Cardiac septum (tissue), 1 donor: ENCODE results near the gene PALLD. TPM values are rescaled to one million over a fixed set of nuclear protein-coding genes. Genes with fewer than 3 reads are reported as not detected.

Source experiments
- DNase-seq: peaks from one replicate; pipeline ENCODE4 v3.0.0-alpha.2; 2020; ENCODE audit warnings: low spot score
- intact Hi-C: fragments of 100-400 bp; cut with DNase I; formaldehyde crosslinking; loops from one replicate; pipeline ENCODE4 v1.14.0; 2022
- total RNA-seq: library from RNA; stranded (reverse); fragmentation: NEBNext Ultra II Directional; extraction: Animal tissue kit (Norgen Biotek cat#: 25700); gene quantifications from one replicate; pipeline ENCODE4 v1.2.1, GENCODE V29; 2021
- donor health status: DM: no; HTN: no; CAD: no.

Gene PALLD
- total RNA-seq, 1 donor from 2014 or later, result 705 TPM

DNA sequence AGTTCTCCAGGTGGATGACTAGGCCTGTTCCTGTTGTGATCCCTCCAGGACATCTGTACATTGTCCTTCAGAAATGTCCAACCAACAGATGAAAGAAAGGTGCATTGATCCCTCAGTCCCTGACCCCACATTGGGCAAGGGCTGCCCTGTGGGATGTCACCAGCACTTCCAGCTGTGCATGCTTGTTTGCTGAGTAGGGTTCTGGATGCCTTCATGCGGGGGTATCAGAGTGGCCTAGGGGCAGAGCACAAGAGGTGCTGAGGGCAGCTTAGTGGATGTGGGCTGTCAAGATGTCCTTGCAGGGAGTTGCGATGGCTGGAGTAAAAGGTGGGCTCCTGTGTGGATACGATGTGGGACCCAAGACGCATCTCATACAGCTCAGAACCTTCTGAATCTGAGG lies 112.5 kb downstream of the PALLD start:
- no peak for DNase-seq
- intact Hi-C loops, result no loop called here

DNA sequence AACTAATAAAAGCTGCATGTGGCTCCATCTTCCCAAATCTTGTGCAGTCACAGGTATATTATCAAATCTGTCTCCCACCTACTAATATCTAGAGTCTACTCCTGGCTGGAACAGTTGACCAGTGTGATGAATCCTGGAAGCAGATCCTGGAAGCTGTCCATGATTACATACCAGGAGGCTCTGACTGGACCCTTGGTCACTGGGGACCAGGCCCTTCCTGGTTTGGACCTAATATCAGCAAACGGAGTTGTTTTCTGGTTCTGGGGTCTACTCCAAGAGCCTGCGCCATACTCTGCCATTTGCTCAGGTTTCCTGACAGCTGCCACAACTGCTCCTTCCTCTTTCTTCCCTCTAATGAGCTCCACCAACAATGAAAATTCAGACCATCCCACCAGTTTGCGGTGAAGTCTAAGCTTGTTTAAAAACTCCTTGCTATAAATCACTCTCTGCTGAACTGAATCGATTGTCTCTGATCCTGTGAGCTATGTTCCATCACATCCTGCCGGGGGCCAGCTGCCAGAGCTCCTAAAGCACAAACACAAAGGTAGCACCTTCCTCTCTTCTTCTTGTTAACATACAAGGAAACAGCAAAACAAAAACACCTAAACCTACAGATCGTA lies 114.2 kb downstream of the PALLD start:
- no peak for DNase-seq
- intact Hi-C loops, result no loop called here

GRCh38 chr4:168612450-168613135 lies 115.7 kb downstream of the PALLD start:
- intact Hi-C loops, result no loop called here
- DNase-seq, result no peak

GRCh38 chr4:168613869-168614268 lies 117.0 kb downstream of the PALLD start:
- no peak for DNase-seq
- intact Hi-C loops, result no loop called here

GRCh38 chr4:168614281-168615057 lies 117.6 kb downstream of the PALLD start:
- DNase-seq, result no peak
- intact Hi-C loops, result loop anchor here (5.0 kb wide), 1 partner anchor 117 kb away; the partner anchor contains the start of gene PALLD

- no peak for DNase-seq
- intact Hi-C loops, result loop anchor here (5.0 kb wide), 1 partner anchor 118 kb away; the partner anchor contains the start of gene PALLD
These were observed 118.6 kb downstream of the PALLD start for GRCh38 chr4:168615294-168616065.

GRCh38 chr4:168618577-168619265 lies 121.9 kb downstream of the PALLD start:
- no peak for DNase-seq
- intact Hi-C loops, result loop anchor here (5.0 kb wide), 1 partner anchor 121 kb away; the partner anchor contains the start of gene PALLD

DNA sequence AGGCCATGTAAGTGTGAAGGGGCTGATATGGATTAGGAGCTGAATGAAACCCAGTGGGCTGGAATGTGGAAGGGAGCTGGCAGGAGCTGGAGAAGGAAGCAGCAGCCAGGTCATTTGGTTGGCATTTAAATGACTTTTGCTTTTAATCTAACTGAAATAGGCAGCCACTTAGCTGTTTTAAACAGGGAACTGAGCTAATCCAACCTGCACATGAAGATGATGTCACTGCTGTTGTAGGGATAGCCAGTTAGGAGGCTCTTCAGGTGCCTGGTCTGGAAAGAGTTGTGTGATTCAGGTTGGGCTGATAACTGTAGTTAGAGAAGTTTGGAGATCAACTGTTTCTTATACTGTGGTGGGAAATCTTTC lies 122.4 kb downstream of the PALLD start:
- intact Hi-C loops, result loop anchor here (5.0 kb wide), 1 partner anchor 122 kb away; the partner anchor contains the start of gene PALLD
- no peak for DNase-seq

DNA sequence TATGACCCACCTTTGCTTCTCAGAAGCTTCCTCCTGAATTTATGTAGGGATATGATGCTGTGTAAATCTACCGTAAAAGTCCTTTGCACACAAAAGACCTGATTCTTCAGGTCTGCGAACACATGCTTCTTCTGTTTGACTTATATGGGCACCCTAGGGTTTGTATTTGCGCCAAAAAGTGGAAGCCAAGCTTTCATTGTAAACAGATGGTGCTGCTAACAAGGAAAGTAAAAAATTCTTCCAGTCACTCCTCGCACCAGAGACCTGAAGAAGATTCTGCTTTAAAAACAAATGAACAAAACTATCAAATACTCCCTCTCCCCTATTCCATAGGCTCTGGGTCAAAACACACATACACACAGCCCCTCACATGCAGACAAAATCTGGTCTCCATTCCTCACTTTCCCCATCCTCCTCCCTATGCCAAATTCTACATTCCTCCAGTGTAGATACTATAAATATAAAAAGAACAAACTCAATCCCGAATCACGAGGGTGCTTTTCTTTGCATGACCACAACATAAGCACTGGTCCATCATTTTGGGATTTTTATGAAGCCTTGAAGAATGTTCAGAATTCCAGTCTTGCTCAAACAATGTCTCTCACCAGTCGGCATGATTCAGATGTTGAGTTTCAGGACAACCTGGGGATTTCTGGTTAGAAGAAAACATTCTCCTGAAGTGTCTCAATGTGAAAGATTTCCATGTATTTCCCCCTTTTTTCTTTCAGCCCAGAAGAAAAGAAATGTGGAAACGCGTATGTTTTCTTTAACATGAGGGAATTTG lies 125.1 kb downstream of the PALLD start:
- intact Hi-C loops, result no loop called here
- no peak for DNase-seq

GRCh38 chr4:168622600-168622999 lies 125.7 kb downstream of the PALLD start:
- DNase-seq, result no peak
- intact Hi-C loops, result no loop called here

GRCh38 chr4:168623011-168623410 lies 126.2 kb downstream of the PALLD start:
- intact Hi-C loops, result no loop called here
- DNase-seq, result no peak

- DNase-seq, result no peak
- intact Hi-C loops, result no loop called here
These were observed 126.6 kb downstream of the PALLD start for GRCh38 chr4:168623484-168623883.

DNA sequence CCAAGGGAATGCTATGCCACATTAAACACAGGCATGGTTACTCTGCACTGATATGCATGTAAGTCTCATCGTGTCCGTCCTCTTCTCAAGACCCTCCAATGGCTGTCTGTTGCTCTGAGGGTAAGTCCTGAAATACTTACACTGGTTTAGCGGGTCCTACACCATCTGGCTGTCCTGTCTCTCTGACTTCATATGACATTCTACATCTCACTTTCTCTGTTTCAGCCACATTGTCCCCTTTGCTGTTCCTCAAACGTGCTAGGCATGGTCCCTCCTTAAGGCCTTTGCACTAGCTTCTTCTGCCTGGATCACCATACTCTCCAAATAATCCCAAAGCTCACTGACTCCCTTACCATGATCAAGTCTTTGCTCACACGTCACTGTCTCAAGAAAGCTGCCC lies 131.4 kb downstream of the PALLD start:
- DNase-seq, result no peak
- intact Hi-C loops, result no loop called here

- intact Hi-C loops, result no loop called here
- DNase-seq, result no peak
These were observed 132.7 kb downstream of the PALLD start for GRCh38 chr4:168629566-168629965.

DNA sequence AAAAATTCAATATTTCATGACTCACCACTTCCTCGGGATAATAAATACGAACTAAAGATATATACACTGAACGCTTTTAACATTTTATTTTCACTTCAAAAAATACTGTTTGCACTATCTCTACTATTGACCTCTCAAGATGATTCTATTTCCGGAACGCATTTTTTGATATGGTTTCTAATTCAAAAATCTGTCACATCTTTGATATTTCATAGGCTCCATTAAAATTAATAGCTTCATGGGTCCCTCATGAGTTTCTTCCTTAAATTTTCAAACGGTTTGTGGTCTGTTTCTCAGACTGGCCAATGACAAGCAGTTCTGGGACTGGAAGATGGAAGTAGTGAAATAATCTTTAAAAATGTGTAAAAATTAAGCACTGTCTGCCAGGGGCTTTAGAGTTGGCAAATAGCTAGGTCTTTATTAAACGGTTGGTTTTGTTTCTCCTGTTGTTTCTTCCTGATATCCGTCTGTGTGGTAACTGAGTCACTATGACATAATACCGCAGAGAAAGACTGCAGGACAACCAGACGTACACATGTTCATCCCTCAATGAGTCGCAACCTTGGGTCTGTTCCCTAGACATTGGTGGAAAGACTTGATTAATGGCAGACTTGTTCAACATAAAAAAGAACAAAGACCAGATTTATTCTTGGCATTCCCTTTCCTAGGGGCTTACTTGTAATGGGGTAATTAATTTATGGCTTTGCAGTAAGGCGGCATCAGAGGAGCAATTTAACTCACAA lies 133.8 kb downstream of the PALLD start:
- DNase-seq, result no peak

DNA sequence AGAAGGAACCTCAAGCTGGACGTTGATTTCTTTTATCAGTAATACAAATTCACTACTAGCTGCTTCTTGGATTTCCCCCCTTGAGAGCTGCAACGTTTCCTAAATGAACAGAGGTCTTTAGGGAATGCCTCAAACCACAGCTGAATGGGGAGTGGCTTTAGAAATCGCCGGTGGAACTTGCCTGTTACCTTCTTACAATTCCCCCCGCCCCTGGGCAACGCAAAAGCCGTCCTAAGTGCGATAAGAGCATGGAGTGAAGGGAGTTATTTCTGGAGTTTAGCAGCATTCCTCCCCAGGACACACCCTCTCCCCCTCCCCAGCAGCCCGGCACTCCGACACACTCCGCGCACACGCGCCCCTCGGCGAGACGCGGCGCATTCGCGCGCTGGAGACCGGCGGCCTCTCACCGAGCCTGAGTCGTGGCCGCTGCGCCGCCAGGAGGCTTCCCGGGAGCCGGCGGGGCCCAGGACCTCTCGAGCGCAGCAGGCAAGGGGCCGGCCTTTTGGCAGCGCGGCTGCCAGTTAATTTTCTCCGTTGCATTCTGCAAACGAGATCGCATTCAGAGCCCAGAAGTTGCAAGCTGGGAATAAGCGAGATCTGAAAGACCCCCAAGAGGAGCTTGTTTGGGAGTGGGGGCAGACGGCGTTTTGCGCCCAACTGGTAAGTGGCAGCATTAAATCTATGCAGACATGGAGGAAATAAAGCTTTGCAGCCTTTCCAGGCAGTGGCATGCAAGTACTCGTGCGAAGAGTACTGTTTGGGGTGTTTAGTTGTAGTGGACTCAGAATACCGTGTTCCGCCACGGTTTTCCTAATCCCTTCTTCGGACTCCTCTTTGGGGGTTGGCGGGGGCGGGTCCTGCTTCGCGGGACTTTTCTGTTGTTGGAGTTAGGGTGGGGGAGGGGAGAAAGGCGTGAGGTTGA lies 134.7 kb downstream of the PALLD start:
- intact Hi-C loops, result loop anchor here (2.0 kb wide), 1 partner anchor 43 kb away; no protein-coding TSS in a partner anchor
- DNase-seq, result no peak

More for the DNA sequence above, 133.8 kb downstream of the PALLD start:
- intact Hi-C loops, result loop anchor here (2.0 kb wide), 1 partner anchor 42 kb away; no protein-coding TSS in a partner anchor

DNA sequence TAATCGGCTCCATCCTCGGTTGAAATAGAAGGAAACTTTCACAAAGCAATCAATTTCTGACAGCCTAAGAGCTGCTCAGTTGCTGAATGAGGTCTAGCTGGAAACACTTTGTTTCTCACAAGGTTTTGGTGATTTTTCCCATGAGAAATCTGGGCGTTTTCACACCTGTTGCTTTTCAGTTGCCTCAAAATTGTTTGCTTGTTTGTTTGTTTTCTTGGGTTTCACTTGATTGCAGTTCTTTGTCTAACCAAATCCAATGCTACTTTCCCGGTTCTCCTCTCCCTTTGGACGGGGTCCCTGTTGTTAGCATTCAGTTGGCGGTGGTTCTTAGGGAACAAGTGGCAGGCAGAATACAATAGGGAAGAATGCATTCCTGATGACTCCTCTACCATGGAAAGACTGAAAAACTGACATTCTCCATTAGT lies 135.5 kb downstream of the PALLD start:
- no peak for DNase-seq
- intact Hi-C loops, result no loop called here
